Thyroid gland (tissue), 4 donors: ENCODE results near the gene LSM14A.

Source experiments
- POLR2A ChIP-seq, 2 donors: fragments of 450-650 bp; IDR thresholded peaks; one replicate each; pipeline ENCODE4 v1.6.1; 2017; ENCODE audit warnings: antibody characterized with exemption in 2 of 2, mild to moderate bottlenecking in 2 of 2, moderate library complexity in 1 of 2
- TF ChIP-seq, protein P1 (sequence below), 6 experiments: fragments of 200-600 bp in 3 of 6; fragments of 450-650 bp in 3 of 6; sonication (generic) in 3 of 6; IDR thresholded peaks; one replicate each; pipeline ENCODE4 v1.5.1; 2016 to 2019; ENCODE audit warnings: antibody characterized with exemption in 6 of 6, mild to moderate bottlenecking in 2 of 6, inconsistent platforms in 1 of 6, moderate library complexity in 1 of 6

DNA sequence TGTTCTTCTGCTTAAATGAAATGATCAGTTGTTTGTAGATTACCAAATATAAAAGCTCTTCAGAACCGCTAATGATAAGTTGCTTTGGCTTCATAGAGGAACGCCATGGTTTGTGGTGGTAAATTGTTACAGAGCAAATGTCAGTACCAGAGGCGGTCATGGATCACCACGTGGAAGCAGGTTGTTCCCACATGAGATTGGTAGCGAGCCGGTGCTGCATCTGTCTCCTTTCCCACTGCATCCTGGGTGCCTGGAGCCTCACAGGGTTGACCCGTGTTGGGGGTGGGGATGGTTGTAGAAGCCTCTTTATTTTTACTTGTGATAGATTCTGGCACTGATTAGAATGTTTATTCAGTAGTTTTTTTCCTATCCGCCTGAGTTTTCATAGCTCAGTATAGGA, 96.8 kb downstream of the LSM14A start:
- TF ChIP-seq, protein P1, sequence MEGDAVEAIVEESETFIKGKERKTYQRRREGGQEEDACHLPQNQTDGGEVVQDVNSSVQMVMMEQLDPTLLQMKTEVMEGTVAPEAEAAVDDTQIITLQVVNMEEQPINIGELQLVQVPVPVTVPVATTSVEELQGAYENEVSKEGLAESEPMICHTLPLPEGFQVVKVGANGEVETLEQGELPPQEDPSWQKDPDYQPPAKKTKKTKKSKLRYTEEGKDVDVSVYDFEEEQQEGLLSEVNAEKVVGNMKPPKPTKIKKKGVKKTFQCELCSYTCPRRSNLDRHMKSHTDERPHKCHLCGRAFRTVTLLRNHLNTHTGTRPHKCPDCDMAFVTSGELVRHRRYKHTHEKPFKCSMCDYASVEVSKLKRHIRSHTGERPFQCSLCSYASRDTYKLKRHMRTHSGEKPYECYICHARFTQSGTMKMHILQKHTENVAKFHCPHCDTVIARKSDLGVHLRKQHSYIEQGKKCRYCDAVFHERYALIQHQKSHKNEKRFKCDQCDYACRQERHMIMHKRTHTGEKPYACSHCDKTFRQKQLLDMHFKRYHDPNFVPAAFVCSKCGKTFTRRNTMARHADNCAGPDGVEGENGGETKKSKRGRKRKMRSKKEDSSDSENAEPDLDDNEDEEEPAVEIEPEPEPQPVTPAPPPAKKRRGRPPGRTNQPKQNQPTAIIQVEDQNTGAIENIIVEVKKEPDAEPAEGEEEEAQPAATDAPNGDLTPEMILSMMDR (IDR thresholded peaks at IDR 0.05), result no peak
- no peak for TF ChIP-seq POLR2A (IDR thresholded peaks at IDR 0.05)
